PC-3 (cell line): ENCODE results near the gene UBAC2.

Experiments used
- EZH2phosphoT487 ChIP-seq: fragments of 300-600 bp; sonication (generic); IDR thresholded peaks from 2 replicates; pipeline ENCODE4 v1.6.1; 2018; ENCODE audit warnings: mild to moderate bottlenecking, antibody characterized with exemption, low read length, borderline replicate concordance
- TF ChIP-seq, protein P1 (sequence below): fragments of 300-600 bp; sonication (generic); conservative IDR thresholded peaks from 2 replicates; pipeline ENCODE4 v1.5.1; 2017; ENCODE audit warnings: antibody characterized with exemption, low read depth, mild to moderate bottlenecking, low read length

DNA sequence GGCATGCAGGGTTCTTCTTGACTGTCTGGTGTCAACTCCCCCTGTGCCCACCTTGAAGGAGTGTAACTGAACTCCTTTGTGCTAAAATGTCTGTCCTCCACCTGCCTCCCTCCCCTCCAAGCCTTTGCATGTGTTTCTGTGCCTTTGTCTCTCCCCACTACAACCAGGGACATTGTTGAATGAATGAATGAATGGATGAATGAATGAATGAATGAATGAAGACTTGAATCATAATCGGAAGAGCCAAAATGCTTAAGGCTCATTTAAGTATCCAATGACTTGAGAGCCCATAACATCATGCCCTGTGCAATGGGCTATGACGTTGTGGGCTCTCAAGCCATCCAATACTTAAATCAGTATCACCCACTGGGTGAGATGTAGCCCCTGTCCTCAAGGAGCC is 115.6 kb downstream of the UBAC2 start:
- TF ChIP-seq, protein P1, sequence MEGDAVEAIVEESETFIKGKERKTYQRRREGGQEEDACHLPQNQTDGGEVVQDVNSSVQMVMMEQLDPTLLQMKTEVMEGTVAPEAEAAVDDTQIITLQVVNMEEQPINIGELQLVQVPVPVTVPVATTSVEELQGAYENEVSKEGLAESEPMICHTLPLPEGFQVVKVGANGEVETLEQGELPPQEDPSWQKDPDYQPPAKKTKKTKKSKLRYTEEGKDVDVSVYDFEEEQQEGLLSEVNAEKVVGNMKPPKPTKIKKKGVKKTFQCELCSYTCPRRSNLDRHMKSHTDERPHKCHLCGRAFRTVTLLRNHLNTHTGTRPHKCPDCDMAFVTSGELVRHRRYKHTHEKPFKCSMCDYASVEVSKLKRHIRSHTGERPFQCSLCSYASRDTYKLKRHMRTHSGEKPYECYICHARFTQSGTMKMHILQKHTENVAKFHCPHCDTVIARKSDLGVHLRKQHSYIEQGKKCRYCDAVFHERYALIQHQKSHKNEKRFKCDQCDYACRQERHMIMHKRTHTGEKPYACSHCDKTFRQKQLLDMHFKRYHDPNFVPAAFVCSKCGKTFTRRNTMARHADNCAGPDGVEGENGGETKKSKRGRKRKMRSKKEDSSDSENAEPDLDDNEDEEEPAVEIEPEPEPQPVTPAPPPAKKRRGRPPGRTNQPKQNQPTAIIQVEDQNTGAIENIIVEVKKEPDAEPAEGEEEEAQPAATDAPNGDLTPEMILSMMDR: no peak
- TF ChIP-seq EZH2phosphoT487: no peak
